HG03571 (cell line): ENCODE measurements around the gene TBC1D8.

Experiments used
- ATAC-seq: cut with Tn5 transposase; IDR thresholded peaks from one replicate; pipeline ENCODE4 v1.9.1; 2021; ENCODE audit not compliant: unreplicated experiment

TBC1D8 gene

DNA sequence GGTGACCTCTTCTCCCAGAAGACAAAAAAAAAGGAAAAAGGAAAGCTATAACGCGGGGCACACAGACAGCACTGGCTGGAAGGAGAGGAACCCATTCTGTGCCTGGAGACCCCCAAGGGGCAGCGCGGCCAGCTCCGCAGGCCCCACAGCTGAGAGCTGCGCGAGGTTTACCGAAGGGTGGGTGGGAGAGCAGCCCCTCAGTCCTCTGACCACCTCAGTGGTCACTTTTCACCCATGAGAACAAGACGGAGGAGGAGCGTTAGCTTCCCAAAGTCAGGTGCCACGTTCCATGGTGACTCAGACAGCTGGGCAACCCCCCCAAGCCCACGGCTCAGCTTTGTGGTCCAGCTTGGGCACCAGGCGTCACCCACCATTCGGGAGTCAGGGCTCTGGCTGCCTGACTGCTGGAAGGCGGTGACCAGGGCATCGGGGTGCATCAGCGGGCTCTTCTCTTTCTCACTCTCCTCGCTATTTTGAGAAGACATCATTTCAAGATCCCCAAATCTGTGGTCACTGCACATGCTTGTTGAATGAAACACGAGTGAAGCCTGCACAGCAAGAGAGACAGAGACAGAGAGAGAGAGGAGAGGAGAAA, 113.9 kb downstream of the TBC1D8 start:
- no peak for ATAC-seq

DNA sequence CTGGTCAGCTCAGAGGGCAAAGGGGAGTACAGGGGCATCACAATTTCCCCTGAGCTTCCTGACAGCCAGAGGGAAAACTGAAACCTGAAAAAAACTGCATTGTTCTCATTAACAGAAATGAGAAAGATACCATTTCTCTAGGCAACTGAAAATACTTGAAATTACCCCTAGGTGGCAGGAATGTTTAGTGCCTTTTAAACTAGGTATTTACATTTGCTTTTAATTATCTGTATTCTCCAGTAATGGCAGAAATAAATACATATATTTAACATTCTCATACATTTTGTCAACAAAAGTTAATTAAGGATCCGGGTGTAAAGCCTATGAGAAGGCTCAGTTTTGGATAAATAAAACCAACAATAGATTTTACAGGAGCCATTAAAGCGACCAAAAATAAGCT, 114.6 kb downstream of the TBC1D8 start:
- ATAC-seq: no peak

DNA sequence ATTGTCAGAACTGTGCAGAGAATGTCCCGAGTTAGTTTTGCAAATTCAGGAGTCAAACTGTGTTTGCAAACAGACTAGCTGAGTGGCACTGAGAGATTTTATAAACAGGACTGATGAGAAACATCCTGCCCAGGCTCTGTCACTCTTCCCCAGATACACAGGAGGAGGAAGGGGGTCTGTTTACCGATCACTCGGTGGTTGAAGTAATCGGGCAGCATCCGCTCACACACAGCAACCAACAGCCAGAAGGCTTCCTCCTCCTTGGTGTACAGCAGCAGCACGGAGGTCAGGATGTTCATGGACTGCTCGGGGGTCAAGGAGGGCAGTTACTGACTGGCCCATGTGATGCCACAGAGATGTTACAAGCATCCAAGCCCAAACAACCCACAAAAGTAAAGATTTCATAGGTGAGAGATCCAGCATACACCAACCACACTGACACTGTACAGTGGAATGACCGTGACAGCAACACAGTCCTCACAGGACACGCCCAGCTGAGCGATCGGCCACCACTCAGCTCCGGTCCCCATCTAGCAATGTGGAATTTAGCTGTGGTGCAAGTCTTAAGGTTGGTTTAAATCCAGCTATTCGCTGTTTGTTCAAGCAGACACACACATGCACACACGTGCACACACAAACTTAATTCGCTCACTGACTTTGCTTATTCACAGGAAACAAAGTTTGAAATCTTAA, 119.0 kb downstream of the TBC1D8 start:
- ATAC-seq: no peak

DNA sequence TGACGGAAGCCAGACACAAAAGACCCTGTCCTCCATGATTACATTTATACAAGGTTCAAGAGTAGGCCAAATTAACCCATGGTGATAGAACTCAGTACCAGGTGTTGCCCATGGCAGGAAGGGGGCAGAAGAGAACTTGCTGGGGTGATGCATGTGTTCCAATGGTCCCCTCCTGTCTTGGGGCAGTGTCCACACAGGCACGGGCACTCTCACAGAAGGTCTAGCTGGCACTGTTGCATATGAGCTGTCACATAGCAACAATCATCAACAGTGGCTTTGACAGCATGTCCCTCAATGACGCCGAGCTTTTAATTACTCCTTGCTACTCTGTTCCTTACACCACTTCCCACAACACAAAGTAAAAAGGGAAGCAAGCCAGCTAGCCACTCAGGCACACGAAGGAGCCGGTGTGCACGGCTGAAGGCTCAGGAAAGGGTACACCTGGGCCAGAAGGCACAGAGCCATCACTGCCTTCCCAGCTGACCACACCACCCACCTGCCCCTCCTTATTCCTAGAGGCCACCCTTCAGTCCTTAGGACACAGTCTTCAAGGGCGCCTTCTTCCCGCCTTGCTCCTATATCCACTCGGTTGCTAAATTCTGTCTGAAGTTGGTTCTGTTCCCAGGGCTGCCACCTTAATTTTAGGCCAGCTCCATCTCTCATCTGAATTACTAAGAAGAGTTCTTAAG, 120.2 kb downstream of the TBC1D8 start:
- no peak for ATAC-seq

DNA sequence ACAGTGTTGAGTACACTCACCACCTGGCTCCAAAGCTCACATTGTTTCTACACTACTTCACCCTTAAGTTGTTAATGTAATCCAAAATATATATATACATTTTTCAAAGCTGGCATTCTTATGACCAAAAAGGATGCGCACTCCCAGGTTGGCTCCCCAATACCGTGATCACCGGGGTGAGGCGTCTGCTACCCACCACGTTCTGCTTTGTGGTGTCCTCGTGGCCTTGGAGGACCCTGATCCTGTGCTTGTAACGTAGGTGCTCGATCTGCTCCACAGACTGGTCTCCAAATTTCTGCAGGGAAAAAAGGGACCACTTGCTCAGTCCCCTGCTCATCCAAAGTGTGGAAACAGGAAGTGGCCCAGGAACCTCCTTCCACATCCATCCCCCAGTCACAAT, 123.3 kb downstream of the TBC1D8 start:
- ATAC-seq: no peak

DNA sequence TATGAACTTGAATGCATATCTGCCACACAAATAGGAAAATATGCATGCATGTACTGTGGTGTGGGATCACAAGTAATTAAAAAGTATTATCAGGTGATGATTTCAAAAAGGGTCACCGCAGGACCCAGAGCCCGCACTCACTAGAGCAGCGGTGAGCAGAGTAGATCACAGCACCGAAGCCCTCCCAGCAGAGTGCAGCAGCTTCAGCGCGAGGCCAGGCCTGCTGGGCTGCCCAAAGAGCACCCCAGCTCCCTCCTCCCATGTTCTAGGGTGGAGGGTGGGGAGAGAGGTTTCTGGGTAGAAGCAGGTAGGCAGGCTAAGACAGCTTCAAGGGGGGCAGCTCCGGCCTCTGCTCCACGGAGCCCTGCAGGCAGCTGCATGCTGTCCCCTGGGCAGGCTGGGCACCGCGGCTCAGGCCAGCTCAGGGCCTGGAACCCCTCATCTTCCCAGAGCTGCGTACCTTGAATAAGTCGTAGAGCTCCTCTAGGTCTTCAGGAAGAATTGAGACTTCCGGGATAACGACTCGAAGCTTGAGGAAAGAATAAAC, 124.2 kb downstream of the TBC1D8 start:
- ATAC-seq: no peak

DNA sequence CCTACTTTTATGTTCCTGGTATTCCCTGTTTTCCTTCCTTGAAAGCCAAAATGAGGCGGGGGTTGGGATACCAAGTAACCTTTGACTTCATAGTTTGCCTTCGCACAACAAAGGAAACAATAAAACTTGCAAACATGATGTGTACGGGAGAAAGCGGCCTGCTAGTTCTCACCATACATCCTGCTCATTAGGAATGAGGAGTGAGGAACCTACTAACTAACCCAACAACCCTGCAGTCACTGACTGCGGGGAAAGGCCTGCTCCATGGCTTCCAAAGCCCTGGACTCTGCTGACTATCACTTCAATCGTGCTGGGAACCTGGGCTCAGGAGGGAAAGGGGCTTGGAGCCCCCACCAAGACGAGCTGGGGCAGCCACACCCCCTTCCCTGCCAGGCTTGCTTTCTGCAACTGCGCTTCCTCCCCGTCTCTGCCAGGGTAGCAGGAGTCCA, 124.9 kb downstream of the TBC1D8 start:
- ATAC-seq: no peak

DNA sequence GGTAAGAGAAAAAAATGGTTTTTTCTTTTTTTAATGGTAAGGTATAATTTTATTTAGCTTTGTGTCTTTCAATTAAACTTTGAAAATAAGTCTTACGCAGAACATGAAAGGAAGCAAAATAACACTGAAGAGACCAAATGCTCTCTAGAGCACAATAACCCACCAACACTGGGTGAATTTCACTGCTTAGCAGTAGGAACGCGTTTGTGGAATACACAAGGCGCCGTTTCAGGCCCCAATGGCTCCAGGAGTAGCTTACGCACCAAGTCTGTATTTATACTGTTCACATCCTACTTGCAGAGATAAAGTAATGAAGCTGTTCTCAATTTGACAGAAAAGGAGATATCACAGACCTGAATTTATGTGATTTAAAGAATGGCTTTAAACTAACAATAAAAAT, 125.6 kb downstream of the TBC1D8 start:
- ATAC-seq: no peak

DNA sequence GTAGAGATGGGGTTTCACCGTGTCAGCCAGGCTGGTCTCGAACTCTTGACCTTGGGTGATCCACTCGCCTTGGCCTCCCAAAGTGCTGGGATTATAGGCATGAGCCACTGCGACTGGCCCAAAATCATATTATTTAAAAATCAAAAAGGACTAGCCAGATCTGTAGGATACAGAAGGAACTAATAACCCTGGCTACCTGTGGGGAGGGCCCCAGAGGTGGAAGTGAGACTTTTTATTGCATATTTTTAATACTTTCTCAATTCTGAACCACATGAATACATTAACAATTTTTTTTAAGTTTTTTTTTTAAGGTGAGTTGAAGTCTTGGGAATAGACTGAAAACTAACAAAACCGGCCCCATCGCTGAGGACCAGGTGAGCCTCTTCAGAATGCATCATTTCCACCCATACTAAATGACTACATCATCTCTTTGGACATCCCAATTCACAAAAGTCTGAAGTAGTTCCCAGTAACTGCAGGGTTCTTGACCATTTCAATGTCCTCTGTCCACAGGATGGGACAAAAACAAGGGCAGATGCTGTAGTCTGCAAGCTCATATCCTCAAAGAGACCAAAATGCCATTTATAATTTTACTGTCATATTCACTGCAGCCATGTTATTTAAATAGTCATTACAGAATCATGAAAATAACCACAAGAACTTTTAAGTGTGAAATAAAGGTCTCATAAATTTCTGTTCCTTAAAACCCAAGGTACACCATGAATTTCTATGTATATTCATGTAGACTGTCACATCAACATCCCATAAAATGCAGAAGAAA, 127.7 kb downstream of the TBC1D8 start:
- no peak for ATAC-seq

DNA sequence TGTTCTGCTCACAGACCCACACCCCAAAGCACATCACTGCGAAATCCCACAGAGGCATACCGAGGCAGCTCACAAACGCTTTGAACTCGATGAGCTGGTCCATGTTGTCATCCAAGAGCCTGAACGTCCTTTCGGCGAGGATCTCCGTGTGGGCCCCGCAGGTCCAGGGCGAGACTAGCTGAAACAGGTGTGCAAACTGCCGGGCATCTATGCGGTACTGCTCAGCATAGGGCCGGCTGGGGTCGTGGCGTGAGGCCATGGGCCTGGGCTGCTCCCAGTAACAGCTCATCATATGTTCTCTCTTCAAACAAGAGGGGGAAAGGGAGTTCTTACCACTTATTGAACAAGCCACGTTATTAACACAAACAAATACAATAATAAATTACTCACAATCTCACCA, 129.0 kb downstream of the TBC1D8 start:
- ATAC-seq: no peak

DNA sequence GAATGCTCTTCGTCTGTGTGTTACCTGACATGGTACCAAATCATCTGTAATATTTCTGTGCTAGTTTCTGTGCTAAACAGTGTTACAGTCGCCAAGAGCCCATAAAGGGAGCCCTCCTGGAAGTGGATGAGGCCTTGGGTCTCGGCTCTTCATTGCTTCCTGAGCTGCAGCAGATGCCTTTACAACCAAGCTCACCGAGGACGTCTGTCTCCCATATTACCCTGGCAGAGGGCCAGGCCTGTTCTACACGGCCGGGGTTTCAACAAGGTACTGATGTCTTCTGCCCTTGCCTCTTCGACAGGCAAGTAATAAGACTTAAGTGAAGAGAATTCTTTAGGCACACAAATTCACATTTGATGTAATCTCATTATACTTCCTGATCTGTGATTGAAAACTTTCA, 132.2 kb downstream of the TBC1D8 start:
- no peak for ATAC-seq

DNA sequence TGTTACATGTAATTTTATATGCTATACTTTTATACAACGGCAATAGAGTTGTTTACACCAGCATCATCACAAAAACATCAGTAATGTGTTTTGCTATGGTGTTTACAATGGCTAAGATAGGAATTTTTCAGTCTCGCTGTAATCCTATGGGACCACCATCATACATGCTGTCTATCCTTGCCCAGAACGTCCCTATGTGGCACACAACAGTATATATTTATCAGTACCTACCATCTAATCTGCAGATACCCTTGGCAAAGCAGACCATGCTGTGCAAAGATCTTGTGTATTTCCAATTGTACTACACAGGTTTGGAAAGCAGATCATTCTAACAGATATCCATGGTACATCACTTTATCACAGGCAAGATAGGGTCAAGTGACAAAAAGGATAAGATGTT, 133.8 kb downstream of the TBC1D8 start:
- no peak for ATAC-seq

DNA sequence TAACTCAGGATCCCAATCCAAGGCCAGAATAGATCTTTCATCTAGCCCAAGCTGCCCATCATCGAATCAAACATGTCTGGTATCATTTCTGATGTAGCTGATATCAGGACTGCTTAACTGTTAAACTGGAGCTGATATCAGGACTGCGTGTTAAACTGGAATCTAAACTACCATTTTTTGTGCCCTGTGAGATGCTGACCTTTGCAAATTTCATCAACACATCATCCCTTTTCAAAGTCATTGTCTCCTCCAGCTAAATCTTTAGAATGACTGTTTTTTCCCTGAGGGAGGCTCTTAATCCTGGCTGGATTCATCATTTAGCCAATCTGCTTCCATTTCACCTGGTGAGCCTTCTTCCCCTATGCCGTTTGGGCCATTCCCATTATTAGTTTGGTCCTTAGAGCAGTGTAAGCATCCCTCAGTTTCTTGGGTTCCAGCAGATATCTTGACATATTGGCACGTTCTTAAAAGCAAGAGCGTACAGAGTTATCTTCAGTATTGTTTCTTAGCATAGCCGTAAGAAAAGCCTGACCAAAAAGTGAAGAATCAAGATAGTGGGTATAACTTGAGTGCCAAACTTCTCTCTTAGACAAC, 136.8 kb downstream of the TBC1D8 start:
- ATAC-seq: no peak

DNA sequence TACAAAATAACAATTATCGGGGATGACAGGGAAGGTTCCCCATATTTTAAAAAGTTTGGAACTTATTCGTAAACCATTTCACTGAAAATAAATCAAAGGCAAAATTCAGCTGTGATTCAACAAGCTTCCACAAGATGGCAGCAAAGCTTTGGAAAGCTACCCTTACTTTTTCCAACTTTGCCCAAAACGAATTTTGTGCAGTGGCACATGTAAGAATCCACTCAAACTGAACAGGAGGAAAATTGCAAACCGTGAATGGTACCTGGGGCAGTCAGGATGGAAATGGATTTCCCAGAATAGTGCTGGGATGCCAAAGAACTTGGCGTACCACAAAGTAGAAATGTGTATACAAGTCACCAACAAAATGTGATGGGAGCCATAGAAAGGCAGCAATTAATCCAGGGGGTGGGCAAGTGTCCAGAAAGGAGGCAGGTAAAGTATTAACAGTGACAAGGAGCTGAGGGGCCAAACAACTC, 138.4 kb downstream of the TBC1D8 start:
- ATAC-seq: no peak

DNA sequence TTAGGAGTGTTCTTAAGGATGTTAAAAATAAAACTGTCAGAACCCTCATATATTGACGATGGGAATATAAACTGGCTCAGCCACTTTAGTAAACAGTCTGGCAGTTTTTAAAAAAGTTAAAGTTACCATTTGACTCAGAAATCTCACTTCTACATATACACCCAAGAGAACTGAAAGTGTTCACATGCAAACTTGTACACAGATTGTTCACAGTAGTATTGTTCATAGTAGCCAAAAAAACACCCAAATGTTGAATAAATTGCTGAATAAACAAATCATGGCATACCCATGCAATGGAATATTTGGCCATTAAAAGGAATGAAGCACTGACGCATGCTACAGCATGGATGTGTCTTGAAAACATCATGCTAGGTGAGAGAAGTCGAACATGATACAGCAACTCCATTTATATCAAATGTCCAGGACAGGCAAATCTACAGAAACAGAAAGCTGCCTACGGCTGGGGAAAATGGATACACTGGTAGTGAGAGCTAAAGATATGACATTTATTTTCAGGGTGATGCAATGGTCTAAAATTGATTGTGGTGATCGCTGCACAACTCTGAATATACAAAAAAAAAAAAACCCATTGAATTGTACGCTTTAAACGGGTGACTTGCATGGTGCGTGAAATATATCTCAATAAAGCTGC, 139.0 kb downstream of the TBC1D8 start:
- no peak for ATAC-seq

DNA sequence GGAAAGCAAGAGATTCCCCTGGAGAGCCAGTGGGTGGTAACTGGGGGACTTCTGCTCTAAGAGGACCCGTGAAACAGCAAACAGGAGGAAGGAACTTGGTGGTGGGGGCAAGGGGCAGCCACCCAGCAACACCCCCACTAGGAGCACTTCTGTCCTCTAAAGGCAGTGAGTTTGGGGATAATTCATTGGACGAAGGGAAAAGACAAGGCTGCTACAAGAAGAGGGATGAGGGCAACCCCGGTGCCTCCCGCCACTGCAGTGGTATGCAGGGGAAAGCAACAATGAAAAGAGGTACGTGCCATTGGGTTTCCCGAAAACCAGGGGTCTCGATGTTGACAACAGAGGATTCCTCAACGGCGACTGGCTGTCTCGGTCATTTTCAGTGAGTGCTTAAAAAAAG, 140.0 kb downstream of the TBC1D8 start:
- ATAC-seq: no peak

DNA sequence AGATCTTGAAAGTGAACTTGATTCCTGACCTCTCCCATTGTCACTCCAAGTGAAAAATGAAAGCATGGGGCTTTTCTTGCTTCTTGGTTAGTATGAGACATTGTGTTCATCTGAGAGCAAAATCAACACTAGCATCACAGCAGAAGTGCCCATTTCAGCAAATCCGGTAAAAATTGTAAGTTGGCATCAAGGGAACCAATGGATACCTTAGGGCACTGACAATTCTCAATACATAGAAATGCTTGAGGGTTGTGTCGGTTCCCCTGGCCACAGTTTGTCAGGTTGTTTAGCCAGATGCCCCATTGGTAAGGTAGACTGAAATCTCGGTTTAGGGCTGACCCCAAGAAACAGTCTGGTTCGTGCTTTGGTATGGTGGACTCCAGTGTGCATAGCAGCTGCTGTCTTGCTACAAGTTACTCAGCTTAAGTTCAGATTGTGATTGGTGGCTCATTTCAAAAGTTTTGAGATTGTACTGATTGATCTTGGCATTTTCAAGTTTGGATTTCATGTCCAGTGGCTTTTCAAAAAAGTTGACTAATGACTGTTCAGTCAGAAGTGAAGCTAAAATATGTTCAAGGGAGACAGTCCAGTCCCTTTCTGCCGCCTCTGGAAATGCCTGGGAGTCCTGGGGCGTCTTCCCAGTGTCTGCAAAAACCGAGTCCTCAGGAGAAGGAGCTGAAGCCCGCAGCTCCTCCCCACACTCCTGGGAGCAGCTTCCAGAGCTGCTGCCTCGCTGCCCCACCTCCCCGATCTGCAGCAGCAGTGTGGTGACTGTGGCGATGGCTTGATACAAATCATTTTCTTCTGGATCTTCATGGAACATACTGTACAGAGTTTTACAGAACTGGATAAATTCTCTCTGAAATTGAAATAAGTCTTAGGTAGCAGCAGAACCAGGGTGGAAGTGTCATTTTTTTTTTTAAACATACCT, 143.5 kb downstream of the TBC1D8 start:
- ATAC-seq: no peak

DNA sequence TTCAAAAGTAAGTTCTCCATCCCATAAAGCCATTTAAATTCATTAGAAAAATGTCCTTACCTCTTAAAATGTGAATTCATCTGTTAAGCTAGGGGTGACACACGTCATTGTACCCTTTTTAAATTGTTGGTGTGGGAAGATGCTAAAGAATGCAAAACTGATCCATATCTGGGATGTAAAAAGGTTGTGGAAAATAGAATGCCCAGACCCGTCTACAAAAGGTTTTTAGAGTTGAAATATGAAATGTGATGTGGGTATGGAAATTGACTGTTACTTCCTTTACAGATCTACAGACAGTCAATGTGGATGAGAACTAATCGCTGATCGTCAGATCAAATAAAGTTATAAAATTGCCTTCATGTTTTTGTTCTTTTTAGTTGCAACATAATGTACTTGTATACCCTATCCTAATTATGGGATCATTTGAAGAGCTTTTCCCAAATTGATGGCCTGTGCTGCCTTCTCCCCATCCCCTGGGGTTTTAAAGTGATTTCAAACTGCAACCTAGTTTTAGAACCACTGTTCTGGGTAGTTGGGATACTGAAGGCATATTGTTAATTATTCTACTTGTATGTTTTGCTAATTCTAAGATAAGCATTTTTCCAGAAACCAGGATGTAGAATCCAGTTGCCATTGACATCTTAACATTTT, 145.0 kb downstream of the TBC1D8 start:
- no peak for ATAC-seq
